IMR-90 (cell line): ENCODE results near the gene KLF13. TPM values are rescaled to one million over a fixed set of nuclear protein-coding genes. Genes with fewer than 3 reads are reported as not detected.

Source experiments
- ATAC-seq: fragments of 200-7000 bp; cut with Tn5 transposase; 2 replicates; pipeline ENCODE4 v1.9.1; 2020; ENCODE audit warnings: low read depth, mild to moderate bottlenecking, moderate library complexity
- BruUV-seq: library from RNA; stranded (reverse); fragments of 400-500 nt; replicated peaks from 2 replicates; lab custom pipeline; 2021; lab: Mats Ljungman, UMichigan
- CTCF ChIA-PET: fragments of 300-600 bp; formaldehyde crosslinking; extraction: SDS; loops from one replicate; lab custom pipeline; 2021; ENCODE audit warnings: antibody characterized with exemption; lab: Yijun Ruan, JAX
- POLR2A ChIA-PET: fragments of 300-600 bp; sonication (Branson Sonifier 250); formaldehyde crosslinking; loops from one replicate; lab custom pipeline; 2022; ENCODE audit warnings: antibody characterized with exemption; ENCODE audit not compliant: unreplicated experiment; lab: Charles Lee
- DNase-seq: peaks from one replicate; pipeline ENCODE4 v3.0.0; 2013
- H2AFZ ChIP-seq: replicated peaks from 2 replicates; pipeline ENCODE3; 2013; ENCODE audit warnings: low read length, mild to moderate bottlenecking; ENCODE audit not compliant: poor library complexity
- H2AK5ac ChIP-seq: 2 replicates; pipeline ENCODE4 v1.6.1; 2013; ENCODE audit warnings: low read depth, low read length, inconsistent platforms
- H2AK9ac ChIP-seq: replicated peaks from 2 replicates; pipeline ENCODE3; 2013; ENCODE audit warnings: mild to moderate bottlenecking, low read depth, low read length, moderate library complexity; ENCODE audit not compliant: poor library complexity
- H2BK120ac ChIP-seq: 2 replicates; pipeline ENCODE4 v1.6.1; 2013; ENCODE audit warnings: low read depth, low read length, inconsistent platforms
- H2BK15ac ChIP-seq: 3 replicates; pipeline ENCODE4 v1.6.1; 2013; ENCODE audit warnings: low read depth, low read length, inconsistent platforms
- H2BK20ac ChIP-seq: 2 replicates; pipeline ENCODE4 v1.6.1; 2013; ENCODE audit warnings: low read depth, mild to moderate bottlenecking, inconsistent platforms, low read length, moderate library complexity
- H2BK5ac ChIP-seq: 2 replicates; pipeline ENCODE4 v1.6.1; 2013; ENCODE audit warnings: mild to moderate bottlenecking, low read depth, low read length, inconsistent platforms; ENCODE audit not compliant: poor library complexity, severe bottlenecking
- H3K14ac ChIP-seq: replicated peaks from 2 replicates; pipeline ENCODE4 v1.6.1; 2013; ENCODE audit warnings: low read depth, low read length, inconsistent platforms
- H3K18ac ChIP-seq: 2 replicates; pipeline ENCODE4 v1.6.1; 2013; ENCODE audit warnings: low read depth, low read length, control low read depth
- H3K23ac ChIP-seq: 2 replicates; pipeline ENCODE4 v1.6.1; 2013; ENCODE audit warnings: low read depth, low read length, inconsistent platforms
- H3K27ac ChIP-seq: 2 replicates; pipeline ENCODE4 v1.5.1; 2013; ENCODE audit warnings: mild to moderate bottlenecking, control low read depth, low read length; ENCODE audit not compliant: insufficient read depth
- H3K27me3 ChIP-seq: 2 replicates; pipeline ENCODE4 v1.6.1; 2013; ENCODE audit warnings: low read length; ENCODE audit not compliant: control insufficient read depth, insufficient read depth
- H3K36me3 ChIP-seq: 2 replicates; pipeline ENCODE4 v1.6.1; 2013; ENCODE audit warnings: low read length, mixed read lengths; ENCODE audit not compliant: control insufficient read depth, insufficient read depth
- H3K4ac ChIP-seq: 2 replicates; pipeline ENCODE4 v1.6.1; 2013; ENCODE audit warnings: low read depth, low read length, inconsistent platforms
- H3K4me1 ChIP-seq: 2 replicates; pipeline ENCODE4 v1.6.1; 2013; ENCODE audit warnings: low read length, mixed read lengths; ENCODE audit not compliant: control insufficient read depth, insufficient read depth
- H3K4me2 ChIP-seq: 2 replicates; pipeline ENCODE4 v1.6.1; 2013; ENCODE audit warnings: low read depth, mild to moderate bottlenecking, control low read depth, low read length, moderate library complexity
- H3K4me3 ChIP-seq: 2 replicates; pipeline ENCODE4 v1.5.1; 2013; ENCODE audit warnings: low read depth, mild to moderate bottlenecking, control low read depth, low read length, moderate library complexity; ENCODE audit not compliant: insufficient read depth
- H3K56ac ChIP-seq: 2 replicates; pipeline ENCODE4 v1.6.1; 2013; ENCODE audit warnings: low read length, inconsistent platforms; ENCODE audit not compliant: insufficient read depth; ENCODE audit errors: extremely low read depth
- H3K79me1 ChIP-seq, 2 experiments: 2 replicates each; pipeline ENCODE4 v1.6.1; 2013; ENCODE audit warnings: low read length in 2 of 2, inconsistent platforms in 1 of 2, low read depth in 1 of 2
- H3K9ac ChIP-seq: 2 replicates; pipeline ENCODE4 v1.6.1; 2013; ENCODE audit warnings: low read depth, low read length, control low read depth
- H3K9me1 ChIP-seq: 2 replicates; pipeline ENCODE4 v1.6.1; 2013; ENCODE audit warnings: low read length, inconsistent platforms; ENCODE audit not compliant: insufficient read depth
- H3K9me3 ChIP-seq: 2 replicates; pipeline ENCODE4 v1.6.1; 2013; ENCODE audit warnings: low read length; ENCODE audit not compliant: control insufficient read depth, insufficient read depth
- H4K20me1 ChIP-seq: 2 replicates; pipeline ENCODE4 v1.6.1; 2013; ENCODE audit warnings: low read length, inconsistent platforms; ENCODE audit not compliant: insufficient read depth
- H4K5ac ChIP-seq: 2 replicates; pipeline ENCODE4 v1.6.1; 2013; ENCODE audit warnings: mild to moderate bottlenecking, low read depth, low read length, control low read depth
- H4K8ac ChIP-seq, 2 experiments: 2 replicates each; pipeline ENCODE4 v1.6.1; 2013; ENCODE audit warnings: low read depth in 2 of 2, low read length in 2 of 2, control low read depth in 1 of 2, inconsistent platforms in 1 of 2
- H4K91ac ChIP-seq: 2 replicates; pipeline ENCODE4 v1.6.1; 2013; ENCODE audit warnings: low read depth, low read length, inconsistent platforms; ENCODE audit not compliant: insufficient read depth
- CEBPB ChIP-seq: IDR thresholded peaks from 2 replicates; pipeline ENCODE4 v1.6.1; 2012; ENCODE audit warnings: low read depth, low read length, improper control_type of control experiment
- CHD1 ChIP-seq: IDR thresholded peaks from 2 replicates; pipeline ENCODE4 v1.6.1; 2012; ENCODE audit warnings: low read depth, low read length, improper control_type of control experiment
- FOS ChIP-seq: fragments of 150-350 bp; IDR thresholded peaks from 2 replicates; pipeline ENCODE4 v1.6.1; 2016; ENCODE audit warnings: low read depth, low read length
- MAFK ChIP-seq: IDR thresholded peaks from 2 replicates; pipeline ENCODE4 v1.6.1; 2012; ENCODE audit warnings: low read depth, low read length, improper control_type of control experiment
- MXI1 ChIP-seq: IDR thresholded peaks from 2 replicates; pipeline ENCODE4 v1.6.1; 2012; ENCODE audit warnings: low read depth, mild to moderate bottlenecking, low read length, moderate library complexity, borderline replicate concordance
- NFE2L2 ChIP-seq: fragments of 150-350 bp; IDR thresholded peaks from 2 replicates; pipeline ENCODE4 v1.6.1; 2016; ENCODE audit warnings: low read depth, mild to moderate bottlenecking, low read length
- SMC3 ChIP-seq: fragments of 150-350 bp; IDR thresholded peaks from 2 replicates; pipeline ENCODE4 v1.6.1; 2016; ENCODE audit warnings: low read depth, mild to moderate bottlenecking, antibody characterized with exemption, low read length, moderate library complexity
- USF2 ChIP-seq: fragments of 150-350 bp; IDR thresholded peaks from 2 replicates; pipeline ENCODE4 v1.6.1; 2017; ENCODE audit warnings: mild to moderate bottlenecking, antibody characterized with exemption, low read length, low read depth
- whole genome bisulfite sequencing, 2 experiments: methylation state at CpG; one replicate each; pipeline versions ENCODE4 v1.1.5 to v1.1.7; 2013; ENCODE audit warnings: missing lambda C conversion rate in 2 of 2; ENCODE audit not compliant: insufficient read length in 1 of 2; ENCODE audit errors: extremely low coverage in 2 of 2; 5-methylcytosine and 5-hydroxymethylcytosine counted together
- dilution Hi-C: fragments of 300-500 bp; cut with HindIII; formaldehyde crosslinking; loops from one replicate; pipeline ENCODE4 v1.14.3; 2018; ENCODE audit warnings: low sequenced_read_pairs; ENCODE audit not compliant: unreplicated experiment
- in situ Hi-C: fragments of 300-500 bp; cut with MboI; formaldehyde crosslinking; loops from 3 replicates; pipeline ENCODE4 v1.14.3; 2019; ENCODE audit warnings: low sequenced_read_pairs, inconsistent platforms, mixed read lengths
- intact Hi-C: fragments of 100-400 bp; cut with micrococcal nuclease; formaldehyde crosslinking; loops from 2 replicates; pipeline ENCODE4 v1.10.0; 2022
- polyA plus RNA-seq, 3 experiments: library from polyadenylated mRNA; depleted of rRNA; stranded (reverse); fragments of >200 nt; gene quantifications; 2 replicates each; pipeline ENCODE4 v1.2.3, GENCODE V29; 2012; ENCODE audit warnings: low replicate concordance in 1 of 3
- total RNA-seq: library from RNA; depleted of rRNA; stranded (reverse); fragments of >200 nt; gene quantifications from 2 replicates; pipeline ENCODE4 v1.2.3, GENCODE V29; 2012
- TF ChIP-seq, protein P1 (sequence below): fragments of 150-350 bp; IDR thresholded peaks from 2 replicates; pipeline ENCODE4 v1.6.1; 2016; ENCODE audit warnings: low read depth, mild to moderate bottlenecking, low read length, moderate library complexity, borderline replicate concordance

The KLF13 gene
- total and polyA plus RNA-seq, 2 of the 4 experiments (the other 2 are of a cell fraction), result 9.5 to 10.6 TPM

- ChIA-PET CTCF (no interaction called here), POLR2A (no interaction called here)
- H3K79me1 ChIP-seq, result peaks cover 40 to 98% of the 10 kb centered on the region in 2 experiments
- no peak overlapping the region for H3K23ac ChIP-seq
- H2AFZ ChIP-seq, result no peak overlapping the region
- intact Hi-C loops (no loop called here), in situ Hi-C loops (no loop called here), dilution Hi-C loops (no loop called here)
- H3K4me1 ChIP-seq, result peaks cover 16% of the 10 kb centered on the region
- H3K4ac ChIP-seq, result no peak overlapping the region
- no peaks in the 10 kb centered on the region for H3K36me3 ChIP-seq
- no peak overlapping the region for H3K18ac ChIP-seq
- no CpG with 5 or more reads among the region's 7 CpGs for WGBS, 2 experiments
- no peak overlapping the region for H4K8ac ChIP-seq
- H3K4me2 ChIP-seq, result no peak overlapping the region
- H4K5ac ChIP-seq, result no peak overlapping the region
- no peak overlapping the region for H2AK9ac ChIP-seq
- BruUV-seq, result no TSS peak
- H3K27ac ChIP-seq, result no peak overlapping the region
- no peak overlapping the region; the same call in 1 of the 2 replicates for H2AK5ac ChIP-seq
- no peak overlapping the region for H2BK120ac ChIP-seq
- H2BK20ac ChIP-seq, result no peak overlapping the region
- H4K91ac ChIP-seq, result no peak overlapping the region
- DNase-seq (no peak), ATAC-seq (no peak)
- no peaks in the 10 kb centered on the region for H3K9me3 ChIP-seq
- TF ChIP-seq CHD1, result no peak
- no peak for TF ChIP-seq MAFK
- TF ChIP-seq NFE2L2, result no peak
- TF ChIP-seq FOS, result no peak
- no peak for TF ChIP-seq USF2
- TF ChIP-seq, protein P1, sequence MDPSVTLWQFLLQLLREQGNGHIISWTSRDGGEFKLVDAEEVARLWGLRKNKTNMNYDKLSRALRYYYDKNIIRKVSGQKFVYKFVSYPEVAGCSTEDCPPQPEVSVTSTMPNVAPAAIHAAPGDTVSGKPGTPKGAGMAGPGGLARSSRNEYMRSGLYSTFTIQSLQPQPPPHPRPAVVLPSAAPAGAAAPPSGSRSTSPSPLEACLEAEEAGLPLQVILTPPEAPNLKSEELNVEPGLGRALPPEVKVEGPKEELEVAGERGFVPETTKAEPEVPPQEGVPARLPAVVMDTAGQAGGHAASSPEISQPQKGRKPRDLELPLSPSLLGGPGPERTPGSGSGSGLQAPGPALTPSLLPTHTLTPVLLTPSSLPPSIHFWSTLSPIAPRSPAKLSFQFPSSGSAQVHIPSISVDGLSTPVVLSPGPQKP, result no peak
- no peak for TF ChIP-seq CEBPB
- TF ChIP-seq MXI1, result no peak
- TF ChIP-seq SMC3, result no peak
- H3K9me1 ChIP-seq, result peaks cover 40% of the 10 kb centered on the region
- H3K14ac ChIP-seq, result no peak overlapping the region
- H4K20me1 ChIP-seq, result peaks cover 96% of the 10 kb centered on the region
- H2BK5ac ChIP-seq, result no peak overlapping the region
- no peak overlapping the region for H3K56ac ChIP-seq
- no peak overlapping the region for H2BK15ac ChIP-seq
- no peak overlapping the region for H3K9ac ChIP-seq
- H3K4me3 ChIP-seq, result no peak overlapping the region
- no peaks in the 10 kb centered on the region for H3K27me3 ChIP-seq
Observed at GRCh38 chr15:31340592-31340991, 14.0 kb downstream of the KLF13 start.
